NT2/D1 (cell line): ENCODE measurements around the gene CCNC.

ENCODE experiments used
- YY1 ChIP-seq: IDR thresholded peaks from 2 replicates; pipeline ENCODE4 v1.6.1; 2011; ENCODE audit not compliant: insufficient read length, insufficient read depth
- ZNF274 ChIP-seq: IDR thresholded peaks from 2 replicates; pipeline ENCODE4 v1.6.1; 2011; ENCODE audit warnings: mild to moderate bottlenecking, low read depth, low read length

GRCh38 chr6:99608886-99609482 is 40.5 kb upstream of the CCNC start:
- TF ChIP-seq YY1: no peak
- TF ChIP-seq ZNF274: no peak
